ENCODE data around the gene CEP76.
A peak's percentile ranks its signal among the peaks of the same experiment; 100 is the strongest.
"Not testable (repeated sequence)": the region's sequence is repeated elsewhere in the genome, so short reads cannot be mapped to it uniquely, and the experiment has no call there.

CEP76 gene

GRCh38 chr18:12703664-12704063 lies 1.1 kb upstream of the CEP76 start:
- no peak for DNase-seq

GRCh38 chr18:12703096-12703567 lies 609 bp upstream of the CEP76 start:
- no peak for DNase-seq

GRCh38 chr18:12701161-12701560 lies 1.4 kb downstream of the CEP76 start:
- DNase-seq: no peak

DNA sequence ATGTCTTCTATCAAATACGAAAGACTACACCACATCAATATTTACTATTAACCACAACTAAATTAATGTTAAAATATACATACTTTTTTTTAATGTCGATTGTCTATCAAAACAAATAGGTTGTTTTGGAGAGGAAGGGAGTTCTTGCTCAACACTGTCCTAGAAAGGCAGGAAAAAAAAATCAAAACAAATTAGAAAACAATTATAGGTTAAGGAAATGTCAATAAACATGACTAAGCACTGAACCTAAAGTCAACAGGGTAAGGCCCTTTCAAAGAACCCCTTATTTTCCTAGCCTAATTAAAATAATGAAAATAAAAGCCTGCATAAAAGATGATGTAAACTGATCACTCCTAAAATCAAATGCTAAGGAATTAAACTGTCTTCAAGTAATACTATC lies 2.8 kb downstream of the CEP76 start:
- no peak for DNase-seq

GRCh38 chr18:12694032-12694431 lies 8.5 kb downstream of the CEP76 start:
- DNase-seq: no peak

- DNase-seq: no peak
Measured at GRCh38 chr18:12692206-12692605, 10.3 kb downstream of the CEP76 start.

- no peak for DNase-seq
Measured at GRCh38 chr18:12689256-12689850, 13.2 kb downstream of the CEP76 start.

DNA sequence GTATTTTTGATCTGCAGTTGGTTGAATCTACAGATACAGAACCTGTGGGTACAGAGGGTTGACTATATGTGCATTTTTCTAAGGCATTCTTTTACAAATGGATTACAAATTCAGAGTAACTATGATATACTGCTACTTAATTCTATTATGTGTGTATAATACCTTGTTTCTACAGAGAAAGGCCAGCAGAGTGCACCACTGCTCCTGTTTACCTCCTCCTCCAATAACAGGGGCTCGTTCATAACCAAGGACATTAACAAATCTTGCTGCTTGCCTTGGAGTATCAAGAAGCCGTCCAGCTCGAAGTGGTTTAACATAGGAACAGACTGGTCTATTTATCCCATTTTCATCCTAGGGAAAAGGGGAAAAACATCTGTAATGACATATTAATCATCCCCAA lies 16.4 kb downstream of the CEP76 start:
- no peak for DNase-seq

GRCh38 chr18:12679183-12679786 lies 23.2 kb downstream of the CEP76 start:
- no peak for DNase-seq

DNA sequence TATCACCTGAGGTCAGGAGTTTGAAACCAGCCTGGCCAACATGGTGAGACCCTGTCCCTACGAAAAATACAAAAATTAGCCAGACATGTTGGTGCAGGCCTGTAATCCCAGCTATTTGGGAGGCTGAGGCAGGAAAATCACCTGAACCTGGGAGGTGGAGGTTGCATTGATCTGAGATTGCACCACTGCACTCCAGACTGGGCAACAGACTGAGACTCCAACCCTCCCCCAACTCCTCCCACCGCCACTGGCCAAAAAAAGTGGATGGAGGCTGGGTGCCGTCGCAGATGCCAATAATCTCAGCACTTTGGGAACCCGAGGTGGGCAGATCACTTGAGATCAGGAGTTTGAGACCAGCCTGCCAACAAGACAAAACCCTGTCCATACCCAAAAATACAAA lies 34.5 kb downstream of the CEP76 start:
- no peak for DNase-seq

DNA sequence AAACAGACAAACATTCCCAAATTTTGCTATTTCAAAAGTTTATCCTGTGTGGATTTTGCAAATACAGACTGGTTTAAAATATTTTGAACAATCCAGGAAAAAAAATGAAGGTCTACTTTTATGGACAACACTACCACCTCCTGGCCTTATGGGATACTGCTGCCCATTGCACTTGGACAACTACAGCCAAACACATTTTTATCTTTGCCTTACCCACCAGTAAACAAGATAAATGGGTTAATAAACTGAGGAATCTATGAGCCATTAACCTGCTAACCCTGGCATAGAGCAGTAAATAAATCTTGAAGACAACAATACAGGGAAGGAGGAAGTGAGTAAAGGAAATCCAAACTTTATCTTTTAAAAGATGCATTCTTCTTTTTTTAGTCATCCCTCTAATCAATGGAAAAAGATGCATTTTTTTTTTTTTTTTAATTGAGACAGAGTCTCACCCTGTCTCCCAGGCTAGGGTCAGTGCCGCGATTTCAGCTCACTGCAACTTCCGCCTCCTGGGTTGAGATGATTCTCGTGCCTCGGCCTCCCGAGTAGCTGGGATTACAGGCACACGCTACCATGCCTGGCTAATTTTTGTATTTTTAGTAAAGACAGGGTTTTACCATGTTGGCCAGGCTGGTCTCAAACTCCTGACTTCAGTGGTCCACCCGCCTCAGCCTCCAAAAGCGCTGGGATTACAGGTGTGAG lies 42.5 kb downstream of the CEP76 start:
- DNase-seq: no peak

GRCh38 chr18:12658426-12659138 lies 43.9 kb downstream of the CEP76 start:
- no peak for DNase-seq

DNA sequence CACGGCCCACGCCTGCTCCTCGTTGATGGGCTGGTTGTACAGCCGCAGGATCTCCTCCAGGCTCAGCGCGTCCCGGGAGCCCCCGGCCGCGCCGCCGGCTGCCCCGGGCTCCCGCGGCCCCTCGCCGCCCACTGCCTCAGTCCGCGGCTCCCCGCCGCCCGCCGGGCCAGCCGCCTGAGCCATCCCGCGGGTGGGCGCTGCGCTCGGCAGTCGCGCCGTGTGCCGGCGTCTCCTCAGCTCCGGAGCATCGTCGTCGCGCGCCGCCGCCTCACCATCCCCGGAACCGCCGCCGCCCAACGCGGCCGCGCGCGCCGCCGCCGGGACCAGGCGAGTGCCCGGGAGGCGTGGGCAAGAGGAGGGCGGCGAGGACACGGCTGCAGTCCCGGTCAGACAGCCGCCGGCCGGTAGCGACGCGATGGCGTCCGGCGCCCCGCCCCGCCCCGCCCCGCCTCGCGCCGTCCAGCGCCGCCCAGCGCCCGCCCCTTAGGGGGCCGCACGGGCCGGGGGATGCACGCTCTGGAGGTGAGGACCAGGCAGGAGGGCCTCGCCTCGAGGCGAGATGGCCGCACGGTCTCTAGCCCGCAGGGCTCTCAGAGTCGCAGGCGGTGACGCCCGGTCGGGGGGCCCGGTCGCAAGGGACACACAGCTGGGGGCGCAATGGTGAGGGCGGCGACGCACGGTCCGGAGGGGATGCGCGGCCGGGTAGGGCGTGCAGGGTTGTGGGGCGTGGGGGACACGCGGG lies 44.7 kb downstream of the CEP76 start, which contains the start of gene SPIRE1:
TSS of gene SPIRE1 (minus strand) at position 424 of the 742 bp plus-strand sequence. CDS start at position 183, 241 bp downstream.
- DNase-seq: peak; percentile 34

DNA sequence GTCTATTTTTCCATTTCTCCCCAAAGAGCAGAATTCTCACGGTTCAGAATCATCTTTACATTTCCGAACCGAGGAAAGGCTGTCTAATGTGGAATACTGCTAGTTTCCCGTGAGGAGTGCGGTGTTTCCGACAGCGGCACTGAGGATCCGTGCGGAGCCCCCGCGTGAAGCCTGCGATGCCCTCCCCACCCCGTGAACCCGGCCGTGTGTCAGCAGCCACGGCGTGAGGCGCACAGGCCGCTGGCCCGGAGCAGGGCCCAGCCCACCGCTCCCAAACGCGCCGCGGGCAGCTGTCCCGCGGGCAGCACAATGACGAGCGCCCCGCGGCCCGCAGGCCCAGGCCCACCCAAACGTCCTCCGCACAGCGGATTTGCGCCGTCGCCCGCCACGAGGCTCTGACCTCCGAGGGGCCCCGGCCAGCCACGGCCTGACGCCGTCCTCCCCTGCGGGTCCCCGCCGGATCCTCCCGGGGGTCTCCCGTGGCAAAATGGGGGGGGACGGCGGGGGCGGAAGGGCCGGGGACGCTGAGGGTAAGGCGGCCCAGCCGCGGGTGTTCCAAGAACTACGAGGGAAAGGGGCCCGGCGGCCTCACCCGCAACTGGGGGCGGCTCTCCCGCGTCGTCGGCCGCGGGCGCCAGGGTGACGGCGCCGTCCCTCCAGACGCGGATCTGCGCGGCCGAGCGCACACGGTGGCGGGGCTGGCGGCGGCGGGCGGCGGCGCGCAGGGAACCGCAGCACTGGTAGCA lies 45.4 kb downstream of the CEP76 start:
- DNase-seq: peak; percentile 29

DNA sequence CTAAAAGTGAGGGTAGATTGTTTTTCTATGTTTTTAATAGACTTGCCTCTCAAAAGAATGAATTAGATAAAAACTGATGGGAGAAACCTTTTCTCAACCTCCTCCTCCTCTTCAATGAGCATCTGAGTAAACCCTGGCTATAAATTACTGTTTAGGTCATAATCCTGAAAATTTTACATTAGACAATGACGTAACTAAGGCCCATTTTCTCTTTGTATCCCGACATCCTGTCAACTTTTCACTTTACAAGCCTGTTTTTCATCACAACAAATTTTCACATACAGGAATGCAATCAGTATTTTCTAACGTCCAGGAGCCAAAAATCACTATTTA lies 46.0 kb downstream of the CEP76 start:
- DNase-seq: no peak

- DNase-seq: no peak
Measured at GRCh38 chr18:12654971-12655370, 47.6 kb downstream of the CEP76 start.

DNA sequence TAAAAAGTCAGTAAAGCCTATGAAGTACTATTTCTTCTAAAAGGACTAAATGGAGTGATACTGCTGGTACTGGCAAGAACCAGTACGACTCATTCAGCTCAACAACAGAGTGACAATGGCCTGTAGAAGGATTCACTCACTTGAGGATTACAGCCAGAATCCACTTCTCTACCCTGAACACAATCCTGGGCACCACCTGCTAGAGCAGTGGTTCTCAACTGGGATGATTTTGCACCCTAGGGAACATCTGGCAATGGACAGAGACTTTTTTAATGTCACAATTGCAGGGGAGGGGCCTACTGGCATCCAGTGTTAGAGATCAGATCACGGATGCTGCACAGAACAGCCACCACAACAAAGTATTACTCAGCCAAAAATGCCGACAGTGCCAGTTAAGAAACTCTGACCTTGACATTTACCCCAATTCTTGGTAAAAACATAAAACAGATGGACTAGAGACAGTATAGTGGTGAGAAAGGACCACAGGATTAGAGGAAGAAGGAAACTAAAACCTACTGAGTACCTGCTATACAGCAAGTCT lies 49.6 kb downstream of the CEP76 start:
- DNase-seq: no peak

DNA sequence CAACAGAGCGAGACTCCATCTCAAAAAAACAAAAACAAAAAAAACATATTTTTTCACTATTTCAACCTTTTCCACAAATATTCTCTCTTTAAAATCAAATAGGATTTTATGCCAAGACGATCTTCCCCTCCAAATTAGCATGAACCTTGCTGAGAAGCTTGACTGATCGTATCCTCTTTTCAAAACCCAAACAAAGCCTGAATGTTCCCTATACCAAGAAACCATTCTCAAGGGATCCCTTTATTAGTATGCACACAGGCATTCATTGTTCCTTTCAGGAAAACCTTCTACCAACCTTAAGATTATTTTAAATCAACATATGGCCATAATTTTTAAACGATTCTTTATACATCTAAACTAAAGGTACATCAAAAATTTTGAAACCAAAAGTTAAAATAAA lies 50.9 kb downstream of the CEP76 start:
- DNase-seq: no peak

GRCh38 chr18:12647773-12648172 lies 54.8 kb downstream of the CEP76 start:
- DNase-seq: no peak

- no peak for DNase-seq
Measured at GRCh38 chr18:12645751-12646203, 56.7 kb downstream of the CEP76 start.

DNA sequence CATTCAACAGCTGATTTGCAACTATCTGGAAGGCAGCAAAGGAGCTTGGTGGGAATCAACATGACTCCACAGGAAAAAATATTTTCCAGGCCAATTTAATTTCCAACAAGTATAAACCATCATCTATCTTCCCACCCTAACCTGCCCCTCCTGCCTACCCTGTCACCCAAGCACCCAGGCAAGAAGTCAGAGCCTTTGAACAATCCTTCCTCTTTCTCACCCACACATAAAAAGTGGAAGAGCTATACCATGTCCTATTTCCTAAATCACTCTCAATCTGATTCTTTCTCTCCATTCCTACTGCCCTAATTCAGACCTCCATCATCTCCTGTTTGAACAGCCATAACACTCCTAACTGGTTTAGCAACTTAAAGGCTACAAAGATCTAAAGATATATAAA lies 57.3 kb downstream of the CEP76 start:
- DNase-seq: no peak

GRCh38 chr18:12643756-12644155 lies 58.8 kb downstream of the CEP76 start:
- DNase-seq: not testable (repeated sequence)
